Measurements from ENCODE around the gene STAG1.
A peak's percentile ranks its signal among the peaks of the same experiment; 100 is the strongest.
"Not testable (repeated sequence)": the region's sequence is repeated elsewhere in the genome, so short reads cannot be mapped to it uniquely, and the experiment has no call there.

The STAG1 gene

GRCh38 chr3:136752172-136752421, at the start of gene STAG1:
TSS of gene STAG1 (minus strand) at chr3:136752378. CDS start at chr3:136630898, 121,480 bp downstream.
- no peaks in the 10 kb centered on the region for H3K36me3 ChIP-seq (ENCODE audit: control insufficient read depth, insufficient read depth, low read length)
- no peaks in the 10 kb centered on the region for H3K27me3 ChIP-seq (replicated peaks; ENCODE audit: control insufficient read depth, insufficient read depth, low read length)
- TF ChIP-seq CTCF (IDR thresholded peaks at IDR 0.05; ENCODE audit: insufficient read depth, low read length, poor library complexity, severe bottlenecking) = peak; percentile 99
- DNase-seq (ENCODE audit: extremely low read depth, insufficient read length) = no peak
- peak within 1 kb of the TSS; percentile 87 for H3K4me3 ChIP-seq (replicated peaks; ENCODE audit: low read depth, low read length)

- H3K27me3 ChIP-seq (replicated peaks; ENCODE audit: control insufficient read depth, insufficient read depth, low read length); H3K36me3 ChIP-seq (ENCODE audit: control insufficient read depth, insufficient read depth, low read length); H3K4me3 ChIP-seq (replicated peaks; ENCODE audit: low read depth, low read length); DNase-seq (ENCODE audit: extremely low read depth, insufficient read length): not testable (repeated sequence)
These were observed 49.0 kb upstream of the STAG1 start for GRCh38 chr3:136801146-136801545.

- no peak for DNase-seq (ENCODE audit: extremely low read depth, insufficient read length)
These were observed 40.6 kb upstream of the STAG1 start for GRCh38 chr3:136792556-136793330.

GRCh38 chr3:136790786-136791185, 38.6 kb upstream of the STAG1 start:
- no peak for DNase-seq (ENCODE audit: extremely low read depth, insufficient read length)
- Histone ChIP-seq H3K27me3 (replicated peaks; ENCODE audit: control insufficient read depth, insufficient read depth, low read length) (no peaks in the 10 kb centered on the region), H3K36me3 (ENCODE audit: control insufficient read depth, insufficient read depth, low read length) (no peaks in the 10 kb centered on the region), H3K4me3 (replicated peaks; ENCODE audit: low read depth, low read length) (no peak overlapping the region)
- no peak for TF ChIP-seq CTCF (IDR thresholded peaks at IDR 0.05; ENCODE audit: insufficient read depth, low read length, poor library complexity, severe bottlenecking)

More at GRCh38 chr3:136792556-136793330, 40.6 kb upstream of the STAG1 start:
- TF ChIP-seq CTCF (IDR thresholded peaks at IDR 0.05; ENCODE audit: insufficient read depth, low read length, poor library complexity, severe bottlenecking) = no peak
- H3K4me3 ChIP-seq (replicated peaks; ENCODE audit: low read depth, low read length) = no peak overlapping the region
- H3K36me3 ChIP-seq (ENCODE audit: control insufficient read depth, insufficient read depth, low read length) = no peaks in the 10 kb centered on the region
- H3K27me3 ChIP-seq (replicated peaks; ENCODE audit: control insufficient read depth, insufficient read depth, low read length) = no peaks in the 10 kb centered on the region

GRCh38 chr3:136789976-136790375, 37.8 kb upstream of the STAG1 start:
- Histone ChIP-seq H3K36me3 (ENCODE audit: control insufficient read depth, insufficient read depth, low read length) (no peaks in the 10 kb centered on the region), H3K4me3 (replicated peaks; ENCODE audit: low read depth, low read length) (no peak overlapping the region), H3K27me3 (replicated peaks; ENCODE audit: control insufficient read depth, insufficient read depth, low read length) (no peaks in the 10 kb centered on the region)
- no peak for TF ChIP-seq CTCF (IDR thresholded peaks at IDR 0.05; ENCODE audit: insufficient read depth, low read length, poor library complexity, severe bottlenecking)
- no peak for DNase-seq (ENCODE audit: extremely low read depth, insufficient read length)

- TF ChIP-seq CTCF (IDR thresholded peaks at IDR 0.05; ENCODE audit: insufficient read depth, low read length, poor library complexity, severe bottlenecking) = no peak
- Histone ChIP-seq H3K27me3 (replicated peaks; ENCODE audit: control insufficient read depth, insufficient read depth, low read length) (no peaks in the 10 kb centered on the region), H3K36me3 (ENCODE audit: control insufficient read depth, insufficient read depth, low read length) (no peaks in the 10 kb centered on the region), H3K4me3 (replicated peaks; ENCODE audit: low read depth, low read length) (no peak overlapping the region)
- no peak for DNase-seq (ENCODE audit: extremely low read depth, insufficient read length)
These were observed 36.0 kb upstream of the STAG1 start for GRCh38 chr3:136788154-136788553.

Data from GM06990 (cell line).